Spleen (tissue), 11 donors: Measurements from ENCODE around the gene BCL6. TPM values are rescaled to one million over a fixed set of nuclear protein-coding genes. Genes with fewer than 3 reads are reported as not detected.
A peak's percentile ranks its signal among the peaks of the same experiment; 100 is the strongest.

ENCODE experiments used
- DNase-seq: peaks from one replicate; pipeline ENCODE4 v3.0.0-alpha.2; 2020
- H3K27ac ChIP-seq, 8 donors: fragments of 200-600 bp; sonication (generic) in 7 of 8; 1 replicate in 4 of 8; 2 replicates in 4 of 8; pipeline versions ENCODE4 v1.5.0 to v1.8.0; 2016 to 2021; ENCODE audit warnings: inconsistent platforms in 4 of 8, mild to moderate bottlenecking in 4 of 8, moderate library complexity in 1 of 8
- H3K27me3 ChIP-seq, 7 donors: fragments of 200-600 bp; sonication (generic) in 6 of 7; replicated peaks in 1 of 7; 1 replicate in 4 of 7; 2 replicates in 3 of 7; pipeline versions ENCODE4 v1.5.0 to v1.8.0; 2016 to 2021; ENCODE audit warnings: inconsistent platforms in 3 of 7, mild to moderate bottlenecking in 1 of 7
- H3K36me3 ChIP-seq, 6 donors: fragments of 200-600 bp; sonication (generic) in 5 of 6; 1 replicate in 4 of 6; 2 replicates in 2 of 6; pipeline versions ENCODE4 v1.5.0 to v1.8.0; 2016 to 2021; ENCODE audit warnings: inconsistent platforms in 2 of 6
- H3K4me1 ChIP-seq, 6 donors: fragments of 200-600 bp; sonication (generic) in 5 of 6; 1 replicate in 3 of 6; 2 replicates in 3 of 6; pipeline versions ENCODE4 v1.5.0 to v1.8.0; 2016 to 2021; ENCODE audit warnings: inconsistent platforms in 3 of 6
- H3K4me3 ChIP-seq, 8 donors: fragments of 200-600 bp; sonication (generic) in 7 of 8; 1 replicate in 4 of 8; 2 replicates in 4 of 8; pipeline versions ENCODE4 v1.5.0 to v1.8.0; 2016 to 2021; ENCODE audit warnings: inconsistent platforms in 4 of 8, mild to moderate bottlenecking in 4 of 8, moderate library complexity in 2 of 8
- H3K9me3 ChIP-seq, 8 donors: fragments of 200-600 bp; sonication (generic) in 7 of 8; 1 replicate in 4 of 8; 2 replicates in 4 of 8; pipeline versions ENCODE4 v1.5.0 to v1.8.0; 2016 to 2021; ENCODE audit warnings: inconsistent platforms in 4 of 8
- POLR2A ChIP-seq, 3 donors: fragments of 450-650 bp; IDR thresholded peaks; one replicate each; pipeline ENCODE4 v1.5.1; 2017; ENCODE audit warnings: antibody characterized with exemption in 3 of 3, mild to moderate bottlenecking in 1 of 3
- POLR2AphosphoS5 ChIP-seq, 3 donors: sonication (generic); formaldehyde crosslinking; IDR thresholded peaks; one replicate each; pipeline ENCODE4 v1.5.1; 2017; ENCODE audit warnings: antibody characterized with exemption in 3 of 3
- WGBS, 5 donors: extraction: QIAGEN DNeasy Blood & Tissue Kit in 3 of 5; methylation state at CpG; one replicate each; pipeline versions ENCODE4 v1.1.5 to v1.1.7; 2013 to 2018; 5-methylcytosine and 5-hydroxymethylcytosine counted together
- intact Hi-C: fragments of 100-400 bp; cut with DNase I; formaldehyde crosslinking; loops from one replicate; pipeline ENCODE4 v1.15.0; 2023; ENCODE audit warnings: low total_unique reads
- polyA plus RNA-seq, 3 donors: library from polyadenylated mRNA; stranded (reverse); fragments of 200-250 nt; gene quantifications; one replicate each; pipeline ENCODE4 v1.2.1, GENCODE V29; 2013
- total RNA-seq, 7 donors: library from RNA; depleted of rRNA in 3 of 7; stranded (reverse); fragments of >200 nt in 3 of 7; fragmentation: NEBNext Ultra II Directional in 4 of 7; extraction: Animal tissue kit (Norgen Biotek cat#: 25700) in 4 of 7; gene quantifications; one replicate each; pipeline versions ENCODE4 v1.1.0 to v1.2.1, GENCODE V29; 2016 to 2021
- TF ChIP-seq, protein P1 (sequence below), 11 experiments: fragments of 200-600 bp in 7 of 11; fragments of 450-650 bp in 4 of 11; sonication (generic) in 4 of 11; IDR thresholded peaks in 8 of 11; conservative IDR thresholded peaks in 3 of 11; 1 replicate in 7 of 11; 2 replicates in 4 of 11; pipeline versions ENCODE4 v1.4.0 to v1.8.0; 2016 to 2021; ENCODE audit warnings: antibody characterized with exemption in 11 of 11, inconsistent platforms in 4 of 11, mild to moderate bottlenecking in 1 of 11
- donor health status: healthy with polysubstance abuse.
- donor health status: DM: no; HTN: no; CAD: no; lungs with moderate emphysema.
- donor health status: DM: no; HTN: no; CAD: no.
- donor health status: Bipolar disorder and iron deficiency.
- donor health status: healthy.
- donor health status: DM: no; HTN: no; CAD: no.
- donor health status: DM: yes; HTN: yes; CAD: no.

The BCL6 gene
- total and polyA plus RNA-seq, 10 donors = 9.5 to 444 (median 132) TPM

DNA sequence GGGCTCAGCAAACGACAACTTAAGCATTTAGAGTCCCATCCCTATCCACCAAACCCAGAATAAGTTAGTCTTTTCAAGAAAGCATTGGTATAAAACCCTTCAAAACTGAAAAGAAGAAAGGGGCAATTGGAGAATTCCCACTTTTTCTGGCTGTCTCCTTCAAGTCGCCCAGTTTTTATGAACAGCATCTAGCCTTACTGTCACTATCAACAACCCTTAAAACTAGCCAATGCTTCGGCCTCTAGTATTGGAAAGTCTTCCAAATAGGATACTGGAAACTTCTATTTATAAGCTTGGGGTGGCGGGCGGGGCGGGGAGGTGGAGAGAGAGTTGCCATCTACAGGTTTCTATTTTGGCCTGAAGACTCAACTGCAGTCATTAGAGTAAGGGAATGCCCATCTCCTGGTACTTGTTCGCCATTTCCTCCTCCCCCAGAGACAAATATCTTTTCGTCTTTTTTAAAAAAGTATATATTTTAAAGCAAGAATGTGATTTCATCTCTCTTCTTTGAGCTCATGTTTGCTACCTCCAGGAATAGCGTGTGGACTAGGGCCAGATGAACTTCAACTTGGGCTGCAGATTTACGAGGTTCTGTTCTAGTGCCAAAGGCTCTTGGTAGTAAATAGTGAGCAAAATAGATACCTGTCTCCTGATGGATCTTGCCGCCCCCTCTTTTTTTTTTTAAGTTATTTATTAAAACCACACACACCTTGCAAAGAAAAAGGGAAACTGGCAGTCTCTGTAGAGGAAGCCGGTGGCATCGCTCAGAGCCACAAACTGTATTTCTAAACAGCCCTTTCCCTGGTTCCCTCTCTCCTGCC lies 2.7 kb downstream of the BCL6 start:
- Histone ChIP-seq H3K4me3 (peak overlapping the region; percentile 52 to 84 (median 62)), H3K9me3 (no peaks in the 10 kb centered on the region), H3K36me3 (no peaks in the 10 kb centered on the region), H3K27me3 (no peaks in the 10 kb centered on the region), H3K4me1 (peaks cover 19 to 80% (median 59%) of the 10 kb centered on the region in 6 donors), H3K27ac (peak overlapping the region; percentile 95 to 99 (median 99))
- intact Hi-C loops = loop anchor here (10.0 kb wide), 3 partner anchors 412 to 1492 kb away; partner anchors contain the start of gene LPP
- 37 to 44% (median 42%) methylated on average over 13 of the region's 13 CpGs for WGBS, 5 donors
- no peak for DNase-seq
- TF ChIP-seq POLR2AphosphoS5 (IDR thresholded peaks at IDR 0.05) = peak in 1 of 3 donors; percentile 43
- TF ChIP-seq POLR2A (IDR thresholded peaks at IDR 0.05) = no peak

DNA sequence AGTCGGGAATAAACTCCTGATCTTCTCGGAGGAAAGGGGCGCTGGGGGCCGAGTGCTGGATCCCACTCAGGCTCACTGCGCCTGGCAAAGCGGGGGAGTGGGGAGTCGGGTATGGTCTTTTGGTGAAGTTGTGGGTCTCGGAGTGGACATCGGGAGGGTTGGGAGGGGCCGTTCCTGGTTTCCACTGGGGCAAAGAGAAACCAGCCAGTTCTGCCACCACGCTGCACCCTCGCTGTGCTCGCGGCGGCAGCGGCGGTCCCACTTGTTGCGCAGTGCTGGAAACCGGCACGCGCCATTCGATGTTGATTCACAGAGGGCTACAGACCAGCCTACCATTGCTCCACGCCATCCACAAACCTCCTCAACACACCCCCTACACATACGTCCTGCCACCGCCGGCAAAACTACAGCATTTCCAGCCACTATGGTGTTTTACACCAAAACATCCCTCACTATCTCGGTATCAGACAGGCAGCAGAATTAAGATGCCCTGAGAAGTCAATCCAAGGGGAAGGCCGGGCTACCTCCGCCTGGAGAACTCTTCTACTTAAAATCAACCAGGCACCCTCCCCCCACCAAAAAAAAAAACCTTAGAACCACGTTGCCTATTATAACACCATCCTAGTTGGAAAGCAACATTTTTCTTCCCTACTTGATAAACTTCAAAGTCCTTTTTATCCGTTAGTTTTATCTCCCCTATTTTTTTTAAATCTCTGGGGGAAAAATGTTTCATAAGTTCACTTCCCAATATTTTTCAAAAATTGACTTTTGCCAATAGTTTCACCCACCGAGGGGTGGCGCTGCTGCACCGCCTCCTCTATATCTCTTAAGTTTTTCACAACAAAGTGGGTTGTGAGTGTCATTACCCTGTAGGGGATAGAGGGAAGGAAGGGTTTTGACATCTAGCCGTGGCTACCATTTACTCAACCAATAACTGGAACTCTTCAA lies 3.6 kb downstream of the BCL6 start:
- peak overlapping the region; percentile 51 to 84 (median 64) for H3K4me3 ChIP-seq
- H3K4me1 ChIP-seq = peaks cover 12 to 80% (median 58%) of the 10 kb centered on the region in 6 donors
- H3K27ac ChIP-seq = peak overlapping the region; percentile 95 to 99 (median 99)
- TF ChIP-seq, protein P1, sequence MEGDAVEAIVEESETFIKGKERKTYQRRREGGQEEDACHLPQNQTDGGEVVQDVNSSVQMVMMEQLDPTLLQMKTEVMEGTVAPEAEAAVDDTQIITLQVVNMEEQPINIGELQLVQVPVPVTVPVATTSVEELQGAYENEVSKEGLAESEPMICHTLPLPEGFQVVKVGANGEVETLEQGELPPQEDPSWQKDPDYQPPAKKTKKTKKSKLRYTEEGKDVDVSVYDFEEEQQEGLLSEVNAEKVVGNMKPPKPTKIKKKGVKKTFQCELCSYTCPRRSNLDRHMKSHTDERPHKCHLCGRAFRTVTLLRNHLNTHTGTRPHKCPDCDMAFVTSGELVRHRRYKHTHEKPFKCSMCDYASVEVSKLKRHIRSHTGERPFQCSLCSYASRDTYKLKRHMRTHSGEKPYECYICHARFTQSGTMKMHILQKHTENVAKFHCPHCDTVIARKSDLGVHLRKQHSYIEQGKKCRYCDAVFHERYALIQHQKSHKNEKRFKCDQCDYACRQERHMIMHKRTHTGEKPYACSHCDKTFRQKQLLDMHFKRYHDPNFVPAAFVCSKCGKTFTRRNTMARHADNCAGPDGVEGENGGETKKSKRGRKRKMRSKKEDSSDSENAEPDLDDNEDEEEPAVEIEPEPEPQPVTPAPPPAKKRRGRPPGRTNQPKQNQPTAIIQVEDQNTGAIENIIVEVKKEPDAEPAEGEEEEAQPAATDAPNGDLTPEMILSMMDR (IDR thresholded peaks at IDR 0.05 in 8 of 11, conservative IDR thresholded peaks at IDR 0.05 in 3 of 11) = peak; percentile 63 to 91 (median 86)
- TF ChIP-seq POLR2A (IDR thresholded peaks at IDR 0.05) (peak in 1 of 3 donors; percentile 27), POLR2AphosphoS5 (IDR thresholded peaks at IDR 0.05) (peak; percentile 69 to 86 (median 76))
- no peaks in the 10 kb centered on the region for H3K27me3 ChIP-seq
- H3K9me3 ChIP-seq = no peaks in the 10 kb centered on the region
- intact Hi-C loops = loop anchor here (10.0 kb wide), 3 partner anchors 413 to 1493 kb away; partner anchors contain the start of gene LPP
- 0 to 1% (median 1%) methylated on average over 31 to 35 of the region's 35 CpGs for WGBS, 5 donors
- peak; percentile 91 for DNase-seq
- H3K36me3 ChIP-seq = no peaks in the 10 kb centered on the region

DNA sequence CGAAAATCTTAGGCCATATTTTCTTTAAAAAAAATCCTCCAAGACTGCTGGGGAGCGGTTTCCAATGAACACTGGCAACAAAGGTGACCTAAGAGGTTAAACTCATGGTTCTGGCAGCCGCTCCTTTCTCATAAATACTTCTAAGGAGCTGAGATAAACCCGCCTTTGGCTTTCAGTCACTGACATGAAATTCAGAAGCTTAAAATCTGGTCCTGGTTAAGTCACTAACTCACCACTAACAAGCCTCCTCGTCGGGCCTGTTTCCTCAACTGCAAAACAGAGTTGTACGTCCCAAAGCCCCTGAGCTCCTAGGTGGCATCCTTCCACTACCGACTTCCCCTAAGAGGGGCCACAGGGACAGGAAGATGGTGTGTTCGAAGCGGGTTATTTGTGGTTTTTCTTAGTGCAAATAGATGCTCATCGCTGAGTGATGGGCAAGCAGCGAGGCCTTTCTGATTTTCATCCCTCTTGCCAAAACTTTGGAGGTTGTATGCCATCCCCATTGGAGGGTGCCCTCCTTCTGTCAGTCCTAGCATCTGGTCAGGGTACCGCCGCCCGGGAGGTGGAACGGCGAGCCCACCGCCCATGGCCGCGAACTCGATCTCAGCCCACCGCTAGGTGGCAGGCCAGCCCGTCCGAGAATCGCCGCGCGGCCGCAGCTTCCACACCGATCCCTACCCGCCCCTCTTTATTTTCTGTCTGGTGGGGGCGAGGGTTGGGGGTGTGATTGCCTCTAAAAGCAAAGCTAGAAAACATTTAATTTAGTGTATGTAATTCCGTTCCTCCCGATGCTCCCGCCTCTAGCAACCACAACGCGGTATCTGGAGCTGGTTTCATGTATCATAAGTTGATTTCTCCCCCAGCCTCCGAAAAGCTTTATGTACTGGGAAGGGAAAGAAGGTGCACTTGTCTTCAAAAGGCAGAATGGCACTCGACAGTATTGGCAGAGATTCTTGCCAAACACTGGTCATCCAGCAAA lies 4.6 kb downstream of the BCL6 start:
- peak overlapping the region; percentile 51 to 84 (median 64) for H3K4me3 ChIP-seq
- peaks cover 12 to 80% (median 58%) of the 10 kb centered on the region in 6 donors for H3K4me1 ChIP-seq
- intact Hi-C loops = loop anchor here (10.0 kb wide), 3 partner anchors 414 to 1494 kb away; partner anchors contain the start of gene LPP
- no peaks in the 10 kb centered on the region for H3K9me3 ChIP-seq
- peak; percentile 94 for DNase-seq
- no peaks in the 10 kb centered on the region for H3K27me3 ChIP-seq
- no peak for TF ChIP-seq POLR2A (IDR thresholded peaks at IDR 0.05)
- TF ChIP-seq POLR2AphosphoS5 (IDR thresholded peaks at IDR 0.05) = peak; percentile 74 to 93 (median 81)
- TF ChIP-seq, protein P1 (IDR thresholded peaks at IDR 0.05 in 8 of 11, conservative IDR thresholded peaks at IDR 0.05 in 3 of 11) = peak; percentile 82 to 94 (median 89)
- 1 to 2% (median 1%) methylated on average over 35 to 39 of the region's 39 CpGs for WGBS, 5 donors
- H3K36me3 ChIP-seq = peaks cover 0 to 2% (median 0%) of the 10 kb centered on the region in 6 donors
- H3K27ac ChIP-seq = peak overlapping the region; percentile 83 to 99 (median 99)
